Neural progenitor cell (in vitro differentiated cells): ENCODE measurements around the gene CASR. TPM values are rescaled to one million over a fixed set of nuclear protein-coding genes. Genes with fewer than 3 reads are reported as not detected.
"Not testable (repeated sequence)": the region's sequence is repeated elsewhere in the genome, so short reads cannot be mapped to it uniquely, and the experiment has no call there.

ENCODE experiments used
- DNase-seq: peaks from one replicate; pipeline ENCODE4 v3.0.0-alpha.2; 2016; ENCODE audit warnings: low spot score
- H2AFZ ChIP-seq: fragments of 200-600 bp; sonication (generic); replicated peaks from 2 replicates; pipeline ENCODE4 v1.6.1; 2016; ENCODE audit warnings: antibody characterized with exemption
- H3F3A ChIP-seq: fragments of 200-600 bp; sonication (generic); 2 replicates; pipeline ENCODE4 v1.6.1; 2016; ENCODE audit warnings: antibody characterized with exemption, low read depth
- H3K27ac ChIP-seq: fragments of 200-600 bp; sonication (generic); 2 replicates; pipeline ENCODE4 v1.5.1; 2016; ENCODE audit warnings: mild to moderate bottlenecking
- H3K27me3 ChIP-seq: fragments of 200-600 bp; sonication (generic); 2 replicates; pipeline ENCODE4 v1.6.1; 2016; ENCODE audit warnings: mild to moderate bottlenecking, moderate library complexity
- H3K36me3 ChIP-seq: fragments of 200-600 bp; sonication (generic); 2 replicates; pipeline ENCODE4 v1.5.1; 2016
- H3K4me1 ChIP-seq: fragments of 200-600 bp; sonication (generic); 2 replicates; pipeline ENCODE4 v1.6.1; 2016; ENCODE audit warnings: mixed run types
- H3K4me2 ChIP-seq: fragments of 200-600 bp; sonication (generic); 2 replicates; pipeline ENCODE4 v1.6.1; 2016
- H3K4me3 ChIP-seq: fragments of 200-600 bp; sonication (generic); 2 replicates; pipeline ENCODE4 v1.5.1; 2016
- H3K79me2 ChIP-seq: fragments of 200-600 bp; sonication (generic); 2 replicates; pipeline ENCODE4 v1.6.1; 2016; ENCODE audit warnings: low read depth
- H3K9ac ChIP-seq: fragments of 200-600 bp; sonication (generic); 2 replicates; pipeline ENCODE4 v1.6.1; 2016
- H3K9me3 ChIP-seq: fragments of 200-600 bp; sonication (generic); 2 replicates; pipeline ENCODE4 v1.5.1; 2016; ENCODE audit warnings: low read depth
- H4K20me1 ChIP-seq: fragments of 200-600 bp; sonication (generic); 2 replicates; pipeline ENCODE4 v1.6.1; 2016; ENCODE audit warnings: low read depth
- H3K27ac Mint-ChIP-seq: 3 replicates; pipeline ENCODE4 v1.8.0; 2021; ENCODE audit warnings: mixed read lengths
- H3K27me3 Mint-ChIP-seq: 2 replicates; pipeline ENCODE4 v1.8.0; 2022; ENCODE audit warnings: low read depth, mild to moderate bottlenecking, inconsistent platforms, moderate library complexity, mixed read lengths; ENCODE audit not compliant: insufficient read depth
- H3K36me3 Mint-ChIP-seq: 3 replicates; pipeline ENCODE4 v1.8.0; 2021; ENCODE audit warnings: mixed read lengths
- H3K4me1 Mint-ChIP-seq: 3 replicates; pipeline ENCODE4 v1.8.0; 2021; ENCODE audit warnings: mixed read lengths
- H3K4me3 Mint-ChIP-seq: 3 replicates; pipeline ENCODE4 v1.8.0; 2021; ENCODE audit warnings: mild to moderate bottlenecking, moderate library complexity, mixed read lengths
- H3K9me3 Mint-ChIP-seq: 3 replicates; pipeline ENCODE4 v1.8.0; 2020; ENCODE audit warnings: mixed read lengths
- CTCF ChIP-seq: fragments of 200-600 bp; sonication (generic); IDR thresholded peaks from 2 replicates; pipeline ENCODE4 v1.5.1; 2017; ENCODE audit warnings: antibody characterized with exemption, mild to moderate bottlenecking
- EZH2 ChIP-seq: fragments of 200-600 bp; sonication (generic); IDR thresholded peaks from 2 replicates; pipeline ENCODE4 v1.6.1; 2017; ENCODE audit warnings: antibody characterized with exemption, mild to moderate bottlenecking, moderate library complexity
- EZH2phosphoT487 ChIP-seq: fragments of 200-600 bp; sonication (generic); IDR thresholded peaks from 2 replicates; pipeline ENCODE4 v1.6.1; 2017; ENCODE audit warnings: antibody characterized with exemption
- total RNA-seq: library from RNA; depleted of rRNA; stranded (reverse); fragments of >200 nt; gene quantifications from 2 replicates; pipeline ENCODE4 v1.2.3, GENCODE V29; 2015; ENCODE audit warnings: low replicate concordance

CASR gene
- total RNA-seq, 1 donor from 2014 or later: not detected

- H3K27ac ChIP-seq: no peak overlapping the region
- no peaks in the 10 kb centered on the region for H3K27me3 ChIP-seq
- H3K9me3 ChIP-seq: no peaks in the 10 kb centered on the region
- H3K4me1 ChIP-seq: no peaks in the 10 kb centered on the region
- no peak overlapping the region for H3K9ac ChIP-seq
- H4K20me1 ChIP-seq: no peaks in the 10 kb centered on the region
- peaks cover 10% of the 10 kb centered on the region for H3K9me3 Mint-ChIP-seq
- H3K27me3 Mint-ChIP-seq: peaks cover 2% of the 10 kb centered on the region
- no peak overlapping the region for H3K4me3 ChIP-seq
- H3K4me3 Mint-ChIP-seq: no peak overlapping the region
- H2AFZ ChIP-seq: no peak overlapping the region
- DNase-seq: no peak
- no peaks in the 10 kb centered on the region for H3K36me3 ChIP-seq
- TF ChIP-seq EZH2phosphoT487: no peak
- no peak for TF ChIP-seq EZH2
- TF ChIP-seq CTCF: no peak
- no peak overlapping the region for H3K4me2 ChIP-seq
- H3K27ac Mint-ChIP-seq: no peak overlapping the region
- H3F3A ChIP-seq: no peaks in the 10 kb centered on the region
- no peaks in the 10 kb centered on the region for H3K4me1 Mint-ChIP-seq
- no peaks in the 10 kb centered on the region for H3K79me2 ChIP-seq
- H3K36me3 Mint-ChIP-seq: no peaks in the 10 kb centered on the region
Observed at GRCh38 chr3:122169911-122170310, 13.6 kb upstream of the CASR start.

- not testable (repeated sequence) for H3K36me3 Mint-ChIP-seq, H3K4me2 ChIP-seq, H4K20me1 ChIP-seq, H3K27me3 ChIP-seq, H3K4me1 Mint-ChIP-seq, H3K4me1 ChIP-seq, H3K9ac ChIP-seq, H3F3A ChIP-seq, H3K27ac ChIP-seq, DNase-seq, H2AFZ ChIP-seq, H3K9me3 ChIP-seq, H3K27me3 Mint-ChIP-seq, H3K36me3 ChIP-seq, H3K4me3 Mint-ChIP-seq, H3K79me2 ChIP-seq, H3K4me3 ChIP-seq, H3K9me3 Mint-ChIP-seq, H3K27ac Mint-ChIP-seq
Observed at GRCh38 chr3:122171361-122171760, 12.1 kb upstream of the CASR start.

- no peak for TF ChIP-seq CTCF
- TF ChIP-seq EZH2: no peak
- TF ChIP-seq EZH2phosphoT487: no peak
- DNase-seq: no peak
- Mint-ChIP-seq H3K27me3 (peaks cover 24% of the 10 kb centered on the region), H3K9me3 (no peaks in the 10 kb centered on the region), H3K36me3 (no peaks in the 10 kb centered on the region), H3K27ac (no peak overlapping the region), H3K4me3 (no peak overlapping the region), H3K4me1 (peaks cover 4% of the 10 kb centered on the region)
- Histone ChIP-seq H2AFZ (no peak overlapping the region), H3K4me2 (no peak overlapping the region), H3K9ac (no peak overlapping the region), H3F3A (no peaks in the 10 kb centered on the region), H3K4me3 (no peak overlapping the region), H3K9me3 (no peaks in the 10 kb centered on the region), H3K4me1 (no peaks in the 10 kb centered on the region), H3K27ac (no peak overlapping the region), H3K27me3 (peaks cover 41% of the 10 kb centered on the region), H4K20me1 (no peaks in the 10 kb centered on the region), H3K36me3 (no peaks in the 10 kb centered on the region), H3K79me2 (no peaks in the 10 kb centered on the region)
Observed at GRCh38 chr3:122178711-122179110, 4.8 kb upstream of the CASR start.

GRCh38 chr3:122183893-122184590 is 574 bp downstream of the CASR start:
- no peaks in the 10 kb centered on the region for H4K20me1 ChIP-seq
- H3K27ac ChIP-seq: no peak overlapping the region
- H3K9me3 Mint-ChIP-seq: peaks cover 2% of the 10 kb centered on the region
- H3K27ac Mint-ChIP-seq: no peak overlapping the region
- H3K9me3 ChIP-seq: no peaks in the 10 kb centered on the region
- DNase-seq: peak; percentile 48
- H3F3A ChIP-seq: no peaks in the 10 kb centered on the region
- no peaks in the 10 kb centered on the region for H3K36me3 Mint-ChIP-seq
- H3K4me3 ChIP-seq: peak overlapping the region; percentile 50
- peak overlapping the region; percentile 86 for H3K4me3 Mint-ChIP-seq
- H3K4me1 ChIP-seq: no peaks in the 10 kb centered on the region
- H3K4me2 ChIP-seq: peak overlapping the region; percentile 84
- H3K27me3 Mint-ChIP-seq: peaks cover 50% of the 10 kb centered on the region
- peak; percentile 74 for TF ChIP-seq EZH2phosphoT487
- TF ChIP-seq EZH2: peak; percentile 85
- TF ChIP-seq CTCF: no peak
- no peaks in the 10 kb centered on the region for H3K36me3 ChIP-seq
- H3K27me3 ChIP-seq: peaks cover 94% of the 10 kb centered on the region
- H3K4me1 Mint-ChIP-seq: peaks cover 9% of the 10 kb centered on the region
- H3K79me2 ChIP-seq: no peaks in the 10 kb centered on the region
- H3K9ac ChIP-seq: no peak overlapping the region
- peak overlapping the region; percentile 52 for H2AFZ ChIP-seq
